Measurements from ENCODE around the gene CDKN1A.

CDKN1A gene

DNA sequence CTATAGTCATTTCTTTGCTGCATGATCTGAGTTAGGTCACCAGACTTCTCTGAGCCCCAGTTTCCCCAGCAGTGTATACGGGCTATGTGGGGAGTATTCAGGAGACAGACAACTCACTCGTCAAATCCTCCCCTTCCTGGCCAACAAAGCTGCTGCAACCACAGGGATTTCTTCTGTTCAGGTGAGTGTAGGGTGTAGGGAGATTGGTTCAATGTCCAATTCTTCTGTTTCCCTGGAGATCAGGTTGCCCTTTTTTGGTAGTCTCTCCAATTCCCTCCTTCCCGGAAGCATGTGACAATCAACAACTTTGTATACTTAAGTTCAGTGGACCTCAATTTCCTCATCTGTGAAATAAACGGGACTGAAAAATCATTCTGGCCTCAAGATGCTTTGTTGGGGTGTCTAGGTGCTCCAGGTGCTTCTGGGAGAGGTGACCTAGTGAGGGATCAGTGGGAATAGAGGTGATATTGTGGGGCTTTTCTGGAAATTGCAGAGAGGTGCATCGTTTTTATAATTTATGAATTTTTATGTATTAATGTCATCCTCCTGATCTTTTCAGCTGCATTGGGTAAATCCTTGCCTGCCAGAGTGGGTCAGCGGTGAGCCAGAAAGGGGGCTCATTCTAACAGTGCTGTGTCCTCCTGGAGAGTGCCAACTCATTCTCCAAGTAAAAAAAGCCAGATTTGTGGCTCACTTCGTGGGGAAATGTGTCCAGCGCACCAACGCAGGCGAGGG lies 594 bp upstream of the CDKN1A start:
- DNase-seq, result peak in 1 of 4 experiments; percentile 34

- peak in 3 of 4 experiments; percentile 65 to 77 (median 73) for DNase-seq
Measured at GRCh38 chr6:36679043-36679833, 724 bp downstream of the CDKN1A start.

DNA sequence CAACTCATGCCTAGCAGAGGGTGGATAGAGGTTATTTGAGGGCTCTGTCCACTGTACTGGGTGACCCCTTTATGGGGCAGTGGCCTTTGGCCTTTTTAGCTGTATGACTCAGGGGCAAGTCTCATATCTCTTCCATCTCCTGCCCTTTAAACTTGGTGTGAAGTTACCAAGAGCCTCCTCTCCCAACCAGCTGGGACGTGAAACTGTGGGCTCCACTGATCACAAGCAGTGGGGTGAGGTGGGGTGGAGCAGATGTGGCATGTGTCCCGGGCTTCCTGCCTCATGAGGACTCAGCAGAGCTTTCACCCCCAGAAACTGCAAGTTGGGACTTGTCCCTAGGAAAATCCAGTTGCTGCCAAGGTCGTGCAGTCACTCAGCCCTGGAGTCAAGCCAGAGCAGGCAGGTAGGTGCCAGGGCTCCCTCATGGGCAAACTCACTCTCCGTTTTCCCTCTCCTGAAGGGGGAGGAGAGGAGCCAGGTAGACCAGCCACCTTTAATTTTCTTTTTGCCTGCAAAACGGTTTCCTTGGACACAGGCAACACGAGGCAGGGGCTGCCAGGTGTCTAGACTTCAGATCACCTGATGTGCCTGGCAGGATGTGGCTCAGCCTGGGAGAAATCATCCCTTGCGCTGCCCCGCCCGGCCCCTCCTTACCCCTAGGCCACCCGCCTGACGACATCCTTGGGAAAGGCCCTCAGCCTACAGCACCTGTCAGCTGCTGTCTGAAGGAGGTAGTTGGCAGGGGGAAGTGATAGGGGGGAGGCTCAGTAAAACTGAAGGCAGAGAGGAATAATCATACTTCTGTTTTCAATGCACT lies 4.0 kb downstream of the CDKN1A start:
- peak; percentile 77 to 89 (median 88) for DNase-seq

DNA sequence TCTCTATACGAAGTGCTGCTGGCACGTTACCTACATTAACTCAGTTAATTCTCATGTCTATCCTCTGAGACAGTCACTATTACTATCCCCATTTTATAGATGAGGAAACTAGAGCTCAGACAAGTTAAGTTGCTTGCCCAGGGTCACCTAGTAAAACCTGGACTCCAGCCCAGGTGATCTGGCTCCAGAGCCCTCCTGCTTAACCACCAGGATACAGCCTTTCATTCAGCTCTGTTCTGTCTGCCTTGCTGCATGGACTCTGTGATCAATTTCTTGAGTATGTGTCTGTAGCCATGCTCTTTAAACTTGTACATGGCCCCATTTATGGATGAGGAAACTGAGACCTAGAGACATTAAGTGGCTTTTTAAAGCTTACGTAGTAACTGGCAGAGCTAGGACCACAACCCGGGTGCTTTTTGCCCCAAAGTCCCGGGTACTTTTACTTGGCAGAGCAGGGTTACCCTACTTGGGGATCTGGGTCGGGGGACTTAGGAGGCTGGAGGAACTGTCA lies 4.7 kb downstream of the CDKN1A start:
- DNase-seq, result no peak

DNA sequence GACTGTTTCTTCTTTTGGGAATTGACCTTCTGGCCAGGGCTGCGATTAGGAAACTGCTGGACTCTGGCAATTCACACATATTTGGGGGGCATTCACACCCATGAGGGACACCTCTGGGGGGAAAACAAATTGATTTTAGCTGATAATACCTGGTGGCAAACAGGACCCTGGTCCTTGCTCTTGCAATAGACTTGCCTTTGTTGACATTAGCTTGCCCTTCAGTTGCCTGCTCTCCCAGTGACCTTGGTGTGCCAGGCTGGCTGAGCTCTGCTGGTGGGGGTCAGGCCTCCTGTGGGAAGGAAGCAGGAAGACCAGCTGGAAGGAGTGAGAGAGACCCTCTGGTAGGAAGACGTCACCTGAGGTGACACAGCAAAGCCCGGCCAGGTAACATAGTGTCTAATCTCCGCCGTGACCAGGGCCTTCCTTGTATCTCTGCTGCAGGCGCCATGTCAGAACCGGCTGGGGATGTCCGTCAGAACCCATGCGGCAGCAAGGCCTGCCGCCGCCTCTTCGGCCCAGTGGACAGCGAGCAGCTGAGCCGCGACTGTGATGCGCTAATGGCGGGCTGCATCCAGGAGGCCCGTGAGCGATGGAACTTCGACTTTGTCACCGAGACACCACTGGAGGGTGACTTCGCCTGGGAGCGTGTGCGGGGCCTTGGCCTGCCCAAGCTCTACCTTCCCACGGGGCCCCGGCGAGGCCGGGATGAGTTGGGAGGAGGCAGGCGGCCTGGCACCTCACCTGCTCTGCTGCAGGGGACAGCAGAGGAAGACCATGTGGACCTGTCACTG lies 5.3 kb downstream of the CDKN1A start:
- peak in 1 of 4 experiments; percentile 10 for DNase-seq

- DNase-seq, result no peak
Measured at GRCh38 chr6:36684447-36684812, 5.9 kb downstream of the CDKN1A start.

- DNase-seq, result peak; percentile 55 to 77 (median 70)
Measured at GRCh38 chr6:36685166-36685924, 6.8 kb downstream of the CDKN1A start.

DNA sequence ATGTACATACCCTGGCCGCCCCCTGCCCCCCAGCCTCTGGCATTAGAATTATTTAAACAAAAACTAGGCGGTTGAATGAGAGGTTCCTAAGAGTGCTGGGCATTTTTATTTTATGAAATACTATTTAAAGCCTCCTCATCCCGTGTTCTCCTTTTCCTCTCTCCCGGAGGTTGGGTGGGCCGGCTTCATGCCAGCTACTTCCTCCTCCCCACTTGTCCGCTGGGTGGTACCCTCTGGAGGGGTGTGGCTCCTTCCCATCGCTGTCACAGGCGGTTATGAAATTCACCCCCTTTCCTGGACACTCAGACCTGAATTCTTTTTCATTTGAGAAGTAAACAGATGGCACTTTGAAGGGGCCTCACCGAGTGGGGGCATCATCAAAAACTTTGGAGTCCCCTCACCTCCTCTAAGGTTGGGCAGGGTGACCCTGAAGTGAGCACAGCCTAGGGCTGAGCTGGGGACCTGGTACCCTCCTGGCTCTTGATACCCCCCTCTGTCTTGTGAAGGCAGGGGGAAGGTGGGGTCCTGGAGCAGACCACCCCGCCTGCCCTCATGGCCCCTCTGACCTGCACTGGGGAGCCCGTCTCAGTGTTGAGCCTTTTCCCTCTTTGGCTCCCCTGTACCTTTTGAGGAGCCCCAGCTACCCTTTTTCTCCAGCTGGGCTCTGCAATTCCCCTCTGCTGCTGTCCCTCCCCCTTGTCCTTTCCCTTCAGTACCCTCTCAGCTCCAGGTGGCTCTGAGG lies 7.6 kb downstream of the CDKN1A start:
- DNase-seq, result peak; percentile 75 to 84 (median 80)

DNA sequence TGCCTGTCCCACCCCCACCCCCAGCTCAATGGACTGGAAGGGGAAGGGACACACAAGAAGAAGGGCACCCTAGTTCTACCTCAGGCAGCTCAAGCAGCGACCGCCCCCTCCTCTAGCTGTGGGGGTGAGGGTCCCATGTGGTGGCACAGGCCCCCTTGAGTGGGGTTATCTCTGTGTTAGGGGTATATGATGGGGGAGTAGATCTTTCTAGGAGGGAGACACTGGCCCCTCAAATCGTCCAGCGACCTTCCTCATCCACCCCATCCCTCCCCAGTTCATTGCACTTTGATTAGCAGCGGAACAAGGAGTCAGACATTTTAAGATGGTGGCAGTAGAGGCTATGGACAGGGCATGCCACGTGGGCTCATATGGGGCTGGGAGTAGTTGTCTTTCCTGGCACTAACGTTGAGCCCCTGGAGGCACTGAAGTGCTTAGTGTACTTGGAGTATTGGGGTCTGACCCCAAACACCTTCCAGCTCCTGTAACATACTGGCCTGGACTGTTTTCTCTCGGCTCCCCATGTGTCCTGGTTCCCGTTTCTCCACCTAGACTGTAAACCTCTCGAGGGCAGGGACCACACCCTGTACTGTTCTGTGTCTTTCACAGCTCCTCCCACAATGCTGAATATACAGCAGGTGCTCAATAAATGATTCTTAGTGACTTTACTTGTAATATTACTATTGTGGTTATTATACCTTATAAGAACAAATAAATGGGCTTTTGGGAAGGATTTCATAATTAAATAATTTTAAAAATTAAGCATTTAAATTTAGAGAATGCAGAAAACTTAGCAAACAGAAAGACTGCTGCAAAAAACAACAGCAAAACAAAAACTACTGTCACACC lies 8.4 kb downstream of the CDKN1A start:
- DNase-seq, result no peak

DNA sequence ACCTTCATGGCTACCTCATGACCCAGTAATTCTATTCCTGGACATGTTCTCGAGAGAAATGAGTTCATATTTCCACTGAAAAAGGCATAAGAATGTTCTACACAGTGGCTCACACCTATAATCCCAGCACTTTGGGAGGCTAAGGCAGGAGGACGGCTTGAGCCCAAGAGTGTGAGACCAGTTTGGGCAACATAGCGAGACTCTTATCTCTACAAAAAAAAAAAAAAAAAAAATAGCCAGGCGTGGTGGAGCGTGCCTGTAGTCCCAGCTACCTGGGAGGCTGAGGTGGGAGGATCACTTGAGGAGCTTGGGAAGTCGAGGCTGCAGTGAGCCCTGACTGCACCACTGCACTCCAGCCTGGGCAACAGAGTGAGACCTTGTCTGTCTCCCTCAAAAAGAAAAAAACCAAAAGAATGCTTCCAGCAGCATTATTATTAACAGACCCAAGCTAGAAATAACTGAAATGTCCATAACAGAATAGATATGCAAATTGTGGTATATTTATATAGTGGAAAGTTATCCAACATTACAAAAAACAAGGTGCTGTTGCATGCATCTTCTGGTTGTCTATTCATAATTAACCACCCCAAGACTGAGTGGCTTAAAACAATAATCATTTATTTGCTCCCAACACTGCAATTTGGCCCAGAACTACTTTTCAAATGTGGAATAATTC lies 9.7 kb downstream of the CDKN1A start:
- peak in 1 of 4 experiments; percentile 37 for DNase-seq

GRCh38 chr6:36688739-36689075 lies 10.2 kb downstream of the CDKN1A start:
- no peak for DNase-seq

DNA sequence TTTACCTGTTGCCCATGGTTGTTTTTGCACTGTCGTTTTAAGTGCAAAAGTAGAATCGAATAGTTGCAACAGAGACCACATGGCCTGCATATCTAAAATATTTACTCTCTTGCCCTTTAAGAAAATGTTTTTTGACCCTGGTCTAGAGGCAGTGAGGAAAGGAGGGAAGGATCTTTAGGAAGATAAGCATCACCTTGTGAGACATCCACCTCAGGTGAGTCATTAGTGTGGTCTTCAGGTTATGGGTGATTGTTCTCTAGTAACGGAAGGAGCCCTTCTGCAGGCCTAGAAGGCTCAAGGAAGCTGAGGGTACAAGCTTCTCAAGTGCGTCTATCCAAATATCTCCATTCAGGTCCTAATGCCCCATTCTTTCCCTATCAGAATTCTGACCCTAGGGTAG lies 12.5 kb downstream of the CDKN1A start:
- no peak for DNase-seq

DNA sequence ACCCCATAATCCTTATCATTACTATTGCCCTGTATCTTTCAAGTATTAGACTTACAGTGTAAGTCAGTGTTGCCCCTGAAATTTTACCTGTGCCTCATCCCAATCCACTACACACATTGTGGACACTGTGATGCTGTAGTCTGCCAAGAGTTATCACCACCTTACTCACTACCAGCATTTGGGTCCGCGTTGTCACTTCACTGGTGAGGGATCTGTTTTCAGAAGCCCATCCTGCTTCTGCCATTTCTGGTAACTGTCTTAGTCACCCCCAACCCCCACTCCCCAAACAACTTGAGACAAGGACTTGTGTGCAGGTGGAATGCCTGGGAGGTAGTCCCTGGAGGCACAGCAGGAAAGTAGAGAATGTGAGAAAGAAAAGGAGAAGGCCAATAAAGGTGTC lies 13.1 kb downstream of the CDKN1A start:
- no peak for DNase-seq

GRCh38 chr6:36692220-36692619 lies 13.7 kb downstream of the CDKN1A start:
- DNase-seq, result peak; percentile 78 to 85 (median 84)

GRCh38 chr6:36692861-36693702 lies 14.6 kb downstream of the CDKN1A start:
- DNase-seq, result no peak

GRCh38 chr6:36694616-36695015 lies 16.1 kb downstream of the CDKN1A start:
- no peak for DNase-seq

GRCh38 chr6:36695414-36695813 lies 16.9 kb downstream of the CDKN1A start:
- no peak for DNase-seq

DNA sequence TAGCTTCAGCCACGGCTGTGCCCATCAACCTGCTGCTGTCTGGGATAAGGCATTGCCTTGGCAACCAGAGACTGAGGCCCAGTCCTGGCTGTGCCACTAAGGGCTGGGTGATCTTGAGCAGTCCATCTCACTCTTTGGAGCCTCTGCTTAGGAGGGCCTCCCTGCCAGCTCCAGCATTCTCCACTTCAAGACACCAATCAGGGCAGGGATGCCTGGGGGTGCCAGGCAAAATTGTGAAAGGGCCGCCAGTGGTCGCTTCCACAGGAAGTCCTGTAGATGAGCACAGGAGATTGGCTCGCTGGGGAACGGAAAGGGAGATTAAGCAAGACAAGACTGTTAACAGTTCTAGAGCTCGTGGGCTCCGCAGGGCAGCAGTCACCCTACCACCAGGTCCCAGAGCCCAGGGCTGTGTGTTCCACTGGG lies 19.0 kb downstream of the CDKN1A start, which contains the start of gene RAB44:
RAB44 (plus strand) TSS at position 346 of the 423 bp plus-strand sequence. CDS start 6,410 bp downstream, outside the sequence.
- peak in 3 of 4 experiments; percentile 54 to 65 (median 63) for DNase-seq

All from suppressor macrophage (primary cell).